Stimulated activated CD4-positive, alpha-beta T cell treated with anti-CD3 and anti-CD28 coated beads, Interleukin-2, amount 100 ng/mL, for 24 hours (primary cell): Measurements from ENCODE around the gene ATXN10.
"Not testable (repeated sequence)": the region's sequence is repeated elsewhere in the genome, so short reads cannot be mapped to it uniquely, and the experiment has no call there.

ENCODE experiments used
- DNase-seq, 2 donors: peaks; one replicate each; pipeline ENCODE4 v3.0.0-alpha.2; 2020

The ATXN10 gene

GRCh38 chr22:45788522-45788921 lies 116.9 kb downstream of the ATXN10 start:
- no peak for DNase-seq

DNA sequence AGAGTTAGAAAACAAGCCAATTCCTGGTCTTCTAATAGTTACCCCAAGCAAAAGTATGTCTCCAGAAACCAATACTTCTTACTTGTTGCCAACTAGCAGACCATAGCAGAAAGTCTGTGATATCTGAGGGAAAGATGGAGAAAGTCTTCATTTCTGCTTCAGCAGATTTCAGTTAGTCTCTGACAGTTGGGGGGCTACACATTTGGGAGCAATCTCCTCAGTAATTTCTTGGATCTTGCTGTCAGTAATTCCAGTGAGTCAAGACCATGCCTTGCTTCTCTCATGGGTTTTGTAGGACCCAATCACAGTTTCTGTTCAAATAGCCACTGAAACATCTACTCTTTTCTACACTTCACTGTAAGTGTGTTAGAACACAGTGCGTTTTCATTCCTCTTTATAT lies 118.8 kb downstream of the ATXN10 start:
- DNase-seq, result no peak

DNA sequence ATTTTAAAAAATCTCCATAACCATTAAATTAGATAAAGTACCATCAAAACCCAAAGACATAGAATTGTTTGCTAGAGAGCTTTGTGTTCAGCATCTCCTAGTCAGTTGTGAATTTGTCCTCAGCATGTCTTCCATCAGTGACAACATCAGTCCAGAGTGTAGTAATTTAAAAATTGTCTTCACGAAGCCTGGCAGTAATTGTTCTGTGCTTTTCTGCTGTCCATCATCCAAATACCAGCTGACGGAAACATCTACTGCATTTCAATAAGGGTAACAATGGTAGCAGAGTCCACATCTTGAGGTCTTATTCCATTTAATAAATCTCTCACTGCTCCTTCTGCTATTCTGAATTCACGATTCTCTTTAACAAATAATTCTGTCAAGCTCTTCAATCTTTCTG lies 121.5 kb downstream of the ATXN10 start:
- DNase-seq, result no peak

- DNase-seq, result no peak
Measured at GRCh38 chr22:45793892-45794291, 122.3 kb downstream of the ATXN10 start.

DNA sequence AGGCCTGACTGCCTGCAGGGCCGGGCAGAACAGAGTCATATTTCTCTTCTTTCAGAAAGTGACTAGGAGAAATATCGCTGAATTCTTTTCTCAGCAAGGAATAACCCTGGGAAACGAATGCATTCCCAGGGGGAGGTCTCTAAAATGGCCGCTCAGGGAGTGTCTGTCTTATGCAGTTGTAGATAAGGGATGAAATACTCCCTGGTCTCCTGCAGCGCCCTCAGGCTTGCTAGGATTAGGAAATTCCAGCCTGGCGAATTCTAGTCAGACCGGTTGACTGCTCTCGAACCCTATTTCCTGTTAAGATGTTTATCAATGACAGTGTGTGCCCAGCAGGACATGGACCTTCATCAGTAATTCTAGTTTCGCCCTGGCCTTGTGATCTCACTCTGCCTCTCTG lies 124.4 kb downstream of the ATXN10 start:
- not testable (repeated sequence) for DNase-seq

- DNase-seq, result no peak
Measured at GRCh38 chr22:45799291-45799690, 127.7 kb downstream of the ATXN10 start.

GRCh38 chr22:45802054-45802453 lies 130.4 kb downstream of the ATXN10 start:
- DNase-seq, result no peak

DNA sequence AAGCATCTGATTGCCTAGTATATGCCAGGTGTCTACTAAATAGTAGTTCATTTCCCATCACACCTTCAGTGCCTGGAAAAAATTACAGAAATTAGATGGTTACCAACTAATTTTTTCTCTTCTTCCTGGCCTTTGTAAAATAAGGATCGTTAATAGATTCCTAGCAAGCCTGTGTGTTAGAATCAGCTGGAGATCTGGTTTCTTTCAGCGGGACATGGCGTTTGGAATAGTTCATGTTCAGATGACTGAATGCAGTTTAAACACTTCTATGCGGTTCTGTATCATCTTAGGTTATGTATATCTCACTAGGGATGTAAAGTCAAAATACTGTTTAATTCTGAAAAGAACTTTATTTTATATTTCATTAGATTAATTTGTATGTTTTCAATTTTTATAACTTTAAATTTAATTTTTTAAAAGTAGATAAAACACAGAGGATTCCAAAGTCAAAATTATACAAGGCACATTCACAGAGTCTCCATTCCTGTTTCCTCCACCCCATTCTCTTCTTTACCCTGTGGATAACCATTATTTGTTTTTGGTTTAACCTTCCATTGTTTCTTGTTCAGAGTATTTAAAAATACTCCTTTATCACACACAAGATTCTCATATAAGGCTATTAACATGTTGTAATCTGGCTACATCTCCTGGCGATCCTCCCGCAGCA lies 132.8 kb downstream of the ATXN10 start:
- DNase-seq, result no peak

GRCh38 chr22:45804986-45805325 lies 133.3 kb downstream of the ATXN10 start:
- DNase-seq, result no peak

GRCh38 chr22:45805413-45805812 lies 133.8 kb downstream of the ATXN10 start:
- no peak for DNase-seq

GRCh38 chr22:45807156-45807915 lies 135.7 kb downstream of the ATXN10 start:
- no peak for DNase-seq

GRCh38 chr22:45812910-45813309 lies 141.3 kb downstream of the ATXN10 start:
- no peak for DNase-seq

DNA sequence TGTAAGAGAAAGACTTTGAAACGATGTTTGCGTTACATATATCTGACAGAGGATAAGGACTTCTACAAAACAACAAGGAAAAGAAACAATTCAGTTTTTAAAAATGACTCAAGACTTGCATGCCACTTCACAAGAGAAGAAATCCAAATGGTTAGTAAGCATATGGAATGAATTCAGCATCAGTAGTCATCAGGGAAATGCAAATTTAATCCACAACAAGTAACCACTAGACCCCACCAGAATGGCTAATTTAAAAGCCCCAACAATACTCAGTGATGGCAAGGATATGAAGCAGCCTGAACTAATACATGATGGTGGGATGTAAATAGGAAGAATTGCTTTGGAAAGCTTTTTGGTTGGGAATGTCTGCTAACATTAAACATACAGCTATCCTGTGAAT lies 142.6 kb downstream of the ATXN10 start:
- DNase-seq, result no peak

GRCh38 chr22:45816776-45817175 lies 145.1 kb downstream of the ATXN10 start:
- no peak for DNase-seq

DNA sequence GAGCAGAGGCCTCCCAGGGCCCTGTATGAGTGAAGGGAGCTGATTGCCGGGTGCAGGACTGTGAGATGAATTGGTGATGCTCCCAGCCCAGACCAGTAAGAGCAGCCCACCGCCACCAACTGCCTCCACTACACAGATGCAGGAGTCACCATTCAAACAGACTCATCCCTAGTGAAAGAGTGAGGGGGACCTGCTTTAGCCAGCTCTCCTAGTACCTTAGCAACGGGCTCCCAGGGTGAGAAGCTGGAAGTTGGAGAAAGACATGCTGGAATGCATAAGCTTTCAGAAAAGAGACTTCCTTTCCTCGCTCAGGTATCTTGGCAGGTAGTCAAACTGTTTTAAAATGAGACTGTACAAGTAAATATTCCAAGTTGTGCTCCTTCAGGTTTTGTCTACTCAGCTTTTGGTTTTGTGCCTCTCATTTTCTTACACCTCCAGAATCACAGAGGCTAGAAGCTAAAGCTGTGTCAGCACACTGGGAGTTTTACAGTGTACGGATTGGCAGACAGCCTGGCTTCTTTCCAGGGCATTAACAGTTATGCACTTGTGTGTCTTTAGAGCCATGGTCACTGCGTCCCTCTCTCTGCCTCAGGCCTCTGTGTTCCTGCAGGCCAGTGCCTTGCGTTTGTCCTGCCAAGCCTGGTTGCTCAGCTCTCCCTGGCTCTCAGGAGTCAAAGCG lies 146.2 kb downstream of the ATXN10 start:
- no peak for DNase-seq

DNA sequence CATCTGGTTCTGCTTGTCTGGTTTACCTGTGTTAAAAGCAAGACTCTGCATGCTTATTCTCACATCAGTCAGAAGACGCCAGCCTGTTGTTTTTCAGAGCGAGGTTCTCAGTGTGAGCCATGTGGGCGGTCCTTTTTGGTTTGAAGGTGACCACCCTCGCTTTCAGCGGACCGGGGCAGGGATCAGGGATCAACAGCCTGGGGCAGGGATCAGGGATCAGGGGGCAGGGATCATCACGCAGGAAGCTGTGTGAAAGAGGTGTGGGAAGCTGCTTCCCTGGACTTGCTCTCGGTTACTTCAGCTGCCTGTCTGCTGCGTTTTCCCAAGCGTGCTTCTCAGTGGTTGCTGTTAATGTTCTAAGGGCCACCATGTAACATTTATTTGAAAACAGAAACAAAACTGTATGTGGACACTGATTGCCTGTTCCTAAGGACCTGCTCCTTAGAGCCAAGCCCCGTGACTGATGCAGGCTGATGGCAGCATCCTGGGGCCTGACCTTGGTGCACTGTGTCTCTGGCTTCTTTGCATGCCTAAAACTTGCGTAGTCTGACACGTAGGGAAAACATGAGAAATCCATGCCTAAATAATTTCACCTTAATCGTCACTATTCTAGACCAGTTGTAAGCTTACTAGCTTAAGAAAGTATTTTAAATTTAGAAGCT lies 146.9 kb downstream of the ATXN10 start:
- no peak for DNase-seq

DNA sequence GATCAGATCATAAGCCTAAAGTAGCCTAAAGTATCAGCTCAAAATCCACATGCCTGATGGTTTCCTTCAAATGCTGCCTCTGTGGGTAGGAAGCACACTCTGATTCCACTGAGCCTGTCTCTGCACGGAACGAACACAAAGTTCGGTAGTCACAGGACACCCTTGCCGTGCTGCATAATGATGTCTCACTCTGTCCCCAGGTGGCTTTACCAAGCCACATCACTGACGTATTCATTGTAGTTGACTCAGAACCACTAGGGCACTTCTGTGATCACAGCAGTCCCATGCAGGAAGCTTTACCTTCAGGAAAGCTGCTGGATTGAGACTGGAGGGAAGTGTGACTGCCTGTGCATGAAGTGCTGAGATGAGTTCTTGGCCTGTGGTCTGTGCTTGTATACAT lies 147.7 kb downstream of the ATXN10 start:
- DNase-seq, result no peak

- DNase-seq, result no peak
Measured at GRCh38 chr22:45823336-45823735, 151.7 kb downstream of the ATXN10 start.

DNA sequence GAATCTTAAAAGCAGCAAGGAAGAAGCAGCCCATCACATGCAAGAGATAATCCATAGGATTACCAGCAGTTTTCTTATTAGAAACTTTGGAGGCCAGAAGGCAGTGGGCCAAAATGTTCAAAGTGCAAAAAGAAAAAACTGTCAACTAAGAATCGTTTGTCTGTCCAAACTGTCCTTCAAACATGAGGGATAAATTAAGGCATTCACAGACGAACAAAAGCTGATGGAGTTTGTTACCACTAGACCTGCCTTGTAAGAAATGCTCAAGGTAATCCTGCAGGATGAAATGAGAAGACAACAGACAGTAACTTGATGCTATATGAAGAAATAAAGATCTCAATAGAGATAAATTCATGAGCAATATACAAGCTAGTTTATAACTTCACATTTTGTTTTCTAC lies 154.9 kb downstream of the ATXN10 start:
- DNase-seq, result no peak

DNA sequence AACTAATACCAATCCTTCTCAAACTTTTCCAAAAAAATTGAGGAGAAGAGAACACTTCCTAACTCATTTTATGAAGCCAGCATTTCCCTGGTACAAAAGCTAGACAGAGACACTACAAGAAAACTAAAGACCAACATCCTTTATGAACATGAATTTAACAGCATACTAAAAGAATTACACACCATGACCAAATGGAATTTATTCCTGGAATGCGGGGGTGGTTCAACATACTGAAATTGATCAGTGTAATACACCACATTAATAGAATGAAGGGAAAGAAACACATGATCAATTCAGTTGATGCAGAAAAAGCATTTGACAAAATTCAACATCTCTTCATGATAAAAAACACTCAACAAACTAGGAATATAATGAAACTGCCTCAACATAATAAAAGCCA lies 157.2 kb downstream of the ATXN10 start:
- no peak for DNase-seq

DNA sequence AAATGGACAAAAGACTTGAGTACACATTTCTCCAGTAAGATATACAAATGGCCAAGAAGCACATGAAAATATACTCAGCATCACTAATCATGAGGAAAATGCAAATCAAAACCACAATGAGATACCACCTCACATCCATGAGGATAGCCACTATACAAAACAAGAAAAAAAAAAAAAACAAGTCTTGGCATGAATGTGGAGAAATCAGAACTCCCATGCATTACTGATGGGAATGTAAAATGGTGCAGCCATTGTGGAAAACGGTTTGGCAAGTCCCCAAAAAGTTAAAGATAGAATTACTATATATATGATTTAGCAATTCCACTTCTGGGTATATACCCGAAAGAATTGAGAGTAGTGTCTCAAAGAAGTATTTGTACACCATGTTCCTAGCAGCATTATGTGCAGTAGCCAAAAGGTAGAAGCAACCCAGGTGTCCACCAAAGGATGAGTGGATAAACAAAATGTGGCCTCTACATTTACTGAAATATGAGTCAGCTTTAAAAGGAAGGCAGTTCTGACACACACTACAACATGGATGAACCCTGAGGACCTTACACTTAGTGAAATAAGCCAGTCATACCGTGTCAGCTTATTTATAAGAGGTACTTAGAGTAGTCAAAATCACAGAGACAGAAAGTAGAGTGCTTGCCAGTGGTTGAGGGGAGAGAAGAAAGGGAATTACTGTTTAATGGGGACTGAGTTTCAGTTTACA lies 159.1 kb downstream of the ATXN10 start:
- DNase-seq, result no peak

GRCh38 chr22:45831394-45831793 lies 159.8 kb downstream of the ATXN10 start:
- no peak for DNase-seq

DNA sequence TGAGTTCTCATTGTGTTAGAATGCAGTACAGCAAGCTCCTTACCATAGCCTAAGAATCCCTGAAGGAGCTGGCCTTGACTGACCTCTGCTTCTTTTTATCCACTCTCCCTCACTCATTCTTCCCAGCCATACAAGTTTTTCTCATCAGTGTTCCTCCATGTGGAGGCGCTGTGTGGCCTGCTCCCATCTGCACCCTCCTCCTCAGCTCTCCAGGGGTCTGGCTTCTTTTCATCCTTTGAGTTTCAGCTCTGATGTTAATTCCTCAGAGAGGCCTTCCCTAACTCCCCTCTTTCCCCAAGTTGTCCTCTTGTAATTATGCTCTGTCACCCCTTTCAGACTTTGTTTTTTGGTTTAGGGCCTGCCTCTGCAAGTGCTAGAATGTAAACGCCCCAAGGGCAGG lies 160.5 kb downstream of the ATXN10 start:
- DNase-seq, result no peak
